NCI-H2196 treated with DMSO at 0.1 percent for 48 hours (cell line): ENCODE measurements around the gene EBP.

Experiments used
- DNase-seq: peaks from one replicate; lab custom pipeline; 2025; ENCODE audit not compliant: unreplicated experiment; lab: John Stamatoyannopoulos, UW

The EBP gene

DNA sequence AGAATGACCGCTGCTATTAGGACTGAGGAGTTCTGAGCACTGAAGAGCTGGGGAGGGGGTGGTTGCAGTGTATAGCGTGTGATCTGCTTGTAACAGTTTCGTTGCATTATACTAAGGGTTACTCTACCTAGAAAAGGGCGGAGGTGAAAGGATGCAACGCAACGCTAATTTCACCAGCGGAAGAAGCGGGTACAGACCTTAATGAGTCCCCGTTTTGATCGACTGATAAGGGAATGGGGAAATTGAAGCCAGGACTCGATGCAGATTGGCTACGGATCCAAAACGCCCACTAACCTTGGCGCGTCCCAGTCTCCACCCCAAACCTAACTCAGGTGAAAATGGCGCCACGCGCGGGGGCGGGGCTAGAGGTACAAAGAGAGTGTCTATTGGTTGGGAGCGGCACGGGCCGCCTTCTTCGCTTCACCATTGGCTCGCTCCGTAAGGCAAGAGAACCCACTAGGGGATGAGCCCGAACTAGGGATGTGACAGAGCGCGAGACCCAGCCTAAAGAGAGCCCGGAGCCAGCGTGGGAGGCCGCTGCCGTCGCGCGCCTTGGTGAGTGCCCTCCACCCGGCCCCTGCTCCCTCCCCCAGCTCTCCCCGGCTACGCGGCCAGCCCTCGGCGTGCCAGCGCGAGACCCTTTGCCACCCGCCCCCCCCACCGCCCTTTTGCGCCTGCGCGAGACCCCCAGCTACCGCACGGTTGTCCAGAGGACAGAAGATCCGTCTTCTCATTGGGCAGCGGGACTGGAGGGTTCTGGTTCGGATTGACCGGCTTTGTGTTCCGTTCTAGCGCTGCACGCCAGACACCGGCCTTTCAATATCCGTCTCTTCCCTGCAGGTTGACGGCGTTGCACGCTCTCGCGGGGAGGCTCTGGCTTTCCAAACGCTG lies at the start of gene EBP:
TSS of gene EBP (plus strand) at position 456 of the 891 bp plus-strand sequence. CDS start 1,964 bp downstream, outside the sequence.
- DNase-seq: peak; percentile 82

DNA sequence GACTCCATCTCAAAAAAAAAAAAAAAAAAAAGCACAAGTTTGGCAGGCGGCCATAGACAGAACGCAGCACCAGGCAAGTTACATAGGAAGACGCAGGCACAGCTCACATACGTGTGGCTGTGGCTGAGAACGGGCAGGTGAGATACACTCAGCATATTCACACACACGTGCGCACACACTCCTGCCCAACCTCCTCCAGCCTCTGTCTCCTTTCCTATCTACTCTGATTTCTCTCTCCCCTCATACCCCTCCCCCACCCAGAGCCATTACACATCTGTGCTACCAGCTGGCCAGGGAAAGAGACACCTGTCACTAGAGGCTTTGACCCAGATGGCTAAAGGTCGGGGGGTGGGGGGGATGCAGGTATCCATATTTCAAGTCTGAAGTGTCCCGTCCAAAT lies 49.4 kb upstream of the EBP start:
- DNase-seq: no peak

- no peak for DNase-seq
Observed at GRCh38 chrX:48472851-48473703, 48.5 kb upstream of the EBP start.

DNA sequence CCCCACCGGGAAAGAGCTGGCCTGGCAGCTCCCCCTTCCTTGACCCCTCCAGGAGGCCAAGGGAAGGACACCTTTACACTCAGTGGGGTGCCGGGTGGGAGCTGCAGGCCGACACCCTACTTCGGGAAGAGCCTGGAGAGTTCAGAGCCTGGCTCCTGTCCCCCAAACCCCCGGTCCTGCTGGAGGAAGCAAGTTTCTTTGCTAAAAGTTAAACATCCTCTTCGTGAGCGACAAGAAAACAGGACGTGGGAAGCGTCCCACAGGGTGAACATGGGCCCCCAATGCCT lies 48.0 kb upstream of the EBP start:
- DNase-seq: no peak

DNA sequence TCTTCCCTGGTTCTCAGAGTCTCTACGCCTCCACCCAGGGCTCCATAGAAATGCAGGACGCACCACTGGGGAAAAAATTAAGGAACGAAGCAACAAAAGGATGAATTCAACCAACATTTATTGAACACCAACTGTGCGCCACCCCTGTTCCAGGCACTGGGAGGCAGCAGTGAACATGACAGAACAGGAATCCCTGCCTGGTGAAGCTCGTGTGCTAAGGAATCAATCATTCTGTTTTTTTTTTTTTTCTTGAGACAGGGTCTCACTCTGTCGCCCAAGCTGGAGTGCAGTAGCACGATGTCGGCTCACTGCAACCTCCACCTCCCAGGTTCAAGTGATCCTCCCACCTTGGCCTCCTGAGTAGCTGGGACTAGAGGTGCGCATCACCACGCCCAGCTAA lies 47.5 kb upstream of the EBP start:
- no peak for DNase-seq

DNA sequence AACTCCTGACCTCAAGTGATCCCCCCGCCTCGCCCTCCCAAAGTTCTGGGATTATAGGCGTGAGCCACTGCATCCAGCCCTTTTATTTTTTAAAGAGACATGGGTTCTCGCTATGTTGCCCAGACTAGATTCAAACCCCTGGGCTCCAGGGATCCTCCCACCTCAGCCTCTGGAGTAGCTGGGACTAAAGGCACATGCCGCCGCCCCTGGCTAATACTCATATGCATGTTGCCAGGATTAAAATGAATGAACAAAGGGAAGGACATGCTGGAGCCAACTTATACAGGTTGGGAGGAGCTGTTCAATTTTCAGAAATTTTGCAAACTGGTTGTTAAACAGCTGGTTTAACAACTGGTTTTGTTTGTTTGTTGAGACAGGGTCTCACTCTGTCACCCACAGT lies 47.0 kb upstream of the EBP start:
- DNase-seq: no peak

DNA sequence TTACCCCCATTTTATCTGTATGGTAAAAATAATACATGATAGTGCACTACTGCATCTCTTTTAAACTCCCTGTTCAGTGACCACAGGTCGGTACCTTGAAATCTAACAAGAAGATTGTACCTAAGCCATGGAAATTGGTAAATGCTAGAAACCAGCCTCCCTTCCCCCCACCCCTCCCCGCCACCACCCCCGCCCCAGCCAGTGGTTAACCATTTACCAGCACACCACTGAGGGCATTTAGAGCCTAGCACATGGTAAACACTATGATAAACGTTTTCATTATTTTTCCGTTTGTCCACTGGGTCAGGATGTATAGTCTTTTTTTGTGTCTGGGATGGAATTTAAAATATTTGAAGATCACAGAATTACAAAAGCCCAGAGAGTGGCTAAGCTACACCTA lies 46.3 kb upstream of the EBP start:
- DNase-seq: no peak

- peak; percentile 67 for DNase-seq
Observed at GRCh38 chrX:48475774-48476577, 45.6 kb upstream of the EBP start, which contains the start of gene FTSJ1. TSS of gene FTSJ1 (plus strand) at chrX:48476199. CDS start at chrX:48478048, 1,849 bp downstream.

DNA sequence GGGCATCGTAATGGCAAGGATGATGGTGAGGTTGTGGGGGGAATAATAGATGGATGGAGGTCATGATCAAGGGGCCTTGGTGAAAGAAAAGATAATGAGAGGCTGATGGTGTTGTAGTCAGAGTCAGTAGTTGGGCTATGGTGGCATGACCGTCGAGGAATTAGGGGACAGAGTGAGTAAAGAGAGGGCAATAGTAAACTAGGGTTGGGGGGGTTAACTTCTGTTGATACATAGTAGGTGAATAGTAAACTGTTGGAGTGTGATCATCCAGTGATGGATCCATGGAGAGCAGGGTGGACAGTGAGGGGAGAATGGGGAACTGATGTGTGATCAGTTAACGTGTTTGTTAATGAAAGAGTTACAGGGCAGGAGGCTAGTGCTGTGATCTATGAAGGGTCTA lies 44.7 kb upstream of the EBP start:
- no peak for DNase-seq

DNA sequence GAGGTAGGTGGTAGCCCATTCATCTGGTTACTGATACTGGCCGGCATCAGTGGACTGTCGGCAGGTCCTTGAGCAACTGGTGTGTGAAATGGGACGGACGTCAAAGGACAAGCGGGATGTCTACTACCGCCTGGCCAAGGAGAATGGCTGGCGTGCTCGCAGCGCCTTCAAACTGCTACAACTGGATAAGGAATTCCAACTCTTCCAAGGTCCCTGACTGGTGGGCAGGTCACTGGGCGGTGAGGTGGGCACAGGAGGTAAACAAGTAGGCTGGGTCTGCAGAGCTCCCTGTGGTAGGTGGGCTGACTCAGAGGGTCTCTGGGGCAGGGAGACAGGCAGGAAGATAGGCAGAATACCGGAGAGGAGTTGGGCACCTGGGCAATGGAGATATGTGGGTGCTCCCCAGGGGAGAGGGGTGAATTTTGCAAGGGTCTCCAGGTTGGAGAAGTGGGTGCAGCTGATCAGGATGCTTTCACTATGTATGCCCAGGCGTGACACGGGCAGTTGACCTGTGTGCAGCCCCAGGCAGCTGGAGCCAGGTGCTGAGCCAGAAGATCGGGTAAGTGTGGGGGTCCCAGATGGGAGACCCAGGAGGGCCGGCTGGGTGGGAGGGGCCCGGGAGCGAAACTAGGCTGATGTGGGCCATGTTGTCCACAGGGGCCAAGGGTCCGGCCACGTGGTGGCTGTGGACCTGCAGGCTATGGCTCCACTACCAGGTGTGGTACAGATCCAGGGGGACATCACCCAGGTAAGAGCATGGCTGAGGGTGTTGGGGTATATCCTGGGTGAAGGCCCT lies 43.5 kb upstream of the EBP start:
- no peak for DNase-seq

GRCh38 chrX:48478806-48479205 lies 42.8 kb upstream of the EBP start:
- DNase-seq: no peak

GRCh38 chrX:48480142-48480541 lies 41.5 kb upstream of the EBP start:
- no peak for DNase-seq

DNA sequence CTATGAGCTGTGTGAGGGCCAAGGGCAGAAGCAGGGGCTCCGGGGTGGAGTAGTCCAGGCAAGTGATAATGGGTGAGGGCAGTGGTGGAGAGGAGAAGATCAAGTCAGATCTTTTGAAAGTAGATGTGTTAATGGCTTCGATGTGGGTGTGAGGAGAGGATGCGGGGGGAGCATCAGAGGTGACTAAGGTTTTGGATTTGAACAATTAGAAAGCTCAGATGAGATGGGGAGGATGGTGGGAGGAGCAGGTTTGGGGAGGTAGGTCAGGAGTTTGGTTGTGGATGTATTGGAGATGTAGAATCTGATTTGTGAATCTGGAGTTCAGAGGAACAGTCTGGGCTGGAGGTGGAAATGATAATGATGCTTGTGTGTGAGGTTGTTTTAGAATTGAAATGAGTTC lies 41.0 kb upstream of the EBP start:
- no peak for DNase-seq

DNA sequence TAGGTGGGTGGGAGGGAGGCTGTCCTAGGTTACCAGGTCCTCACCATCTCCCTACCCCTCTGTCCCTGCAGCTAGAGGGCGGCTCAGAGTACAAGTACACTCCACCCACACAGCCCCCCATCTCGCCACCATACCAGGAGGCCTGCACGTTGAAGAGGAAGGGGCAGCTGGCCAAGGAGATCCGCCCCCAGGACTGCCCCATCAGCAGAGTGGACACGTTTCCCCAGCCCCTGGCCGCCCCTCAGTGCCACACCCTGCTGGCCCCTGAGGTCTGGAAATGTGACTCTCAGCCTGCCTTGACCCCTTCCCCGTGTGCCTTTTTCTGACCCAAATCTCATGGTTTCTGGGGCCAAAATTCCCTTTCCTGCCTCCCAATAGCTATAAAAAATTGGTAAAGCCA lies 39.1 kb upstream of the EBP start:
- no peak for DNase-seq

DNA sequence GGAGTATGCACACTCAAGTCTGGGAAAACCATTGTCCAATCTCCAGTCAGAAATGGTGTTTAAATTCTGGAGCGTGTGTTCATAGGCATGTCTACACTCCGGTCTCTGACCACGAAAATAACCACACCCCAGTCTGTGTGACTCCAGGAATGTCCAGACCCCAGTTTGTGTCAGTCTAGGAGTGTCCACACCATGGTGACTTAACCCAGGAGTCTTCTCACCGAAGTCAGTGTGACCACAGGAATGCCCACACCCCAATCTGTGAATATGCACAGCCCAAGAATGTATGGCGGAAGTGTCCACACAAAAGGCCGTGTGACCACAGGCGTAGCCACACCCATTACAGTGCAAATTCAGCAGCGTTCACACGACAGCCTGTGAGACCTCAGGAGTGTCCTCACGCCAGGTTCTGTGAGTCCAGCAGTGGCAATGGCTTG lies 34.2 kb upstream of the EBP start:
- DNase-seq: no peak

- DNase-seq: no peak
Observed at GRCh38 chrX:48488034-48488433, 33.6 kb upstream of the EBP start.

DNA sequence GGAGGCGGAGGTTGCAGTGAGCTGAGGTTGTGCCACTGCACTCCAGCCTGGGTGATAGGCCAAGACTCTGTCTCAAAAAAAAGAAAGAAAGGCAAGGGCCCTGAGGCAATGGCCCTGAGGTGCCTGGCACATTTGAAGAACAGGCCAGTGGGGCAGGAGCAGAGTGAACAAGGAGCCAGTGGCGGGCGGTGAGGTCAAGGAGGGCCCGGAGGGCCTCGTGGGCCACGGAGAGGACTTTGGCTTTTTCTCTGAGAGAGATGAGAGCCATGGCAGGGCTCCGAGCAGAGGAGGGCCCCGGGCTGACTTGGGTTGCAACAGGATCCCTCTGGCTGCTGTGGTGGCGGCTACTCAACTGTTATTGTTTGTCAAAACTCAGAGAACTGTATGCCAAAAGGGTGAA lies 32.3 kb upstream of the EBP start:
- DNase-seq: no peak

DNA sequence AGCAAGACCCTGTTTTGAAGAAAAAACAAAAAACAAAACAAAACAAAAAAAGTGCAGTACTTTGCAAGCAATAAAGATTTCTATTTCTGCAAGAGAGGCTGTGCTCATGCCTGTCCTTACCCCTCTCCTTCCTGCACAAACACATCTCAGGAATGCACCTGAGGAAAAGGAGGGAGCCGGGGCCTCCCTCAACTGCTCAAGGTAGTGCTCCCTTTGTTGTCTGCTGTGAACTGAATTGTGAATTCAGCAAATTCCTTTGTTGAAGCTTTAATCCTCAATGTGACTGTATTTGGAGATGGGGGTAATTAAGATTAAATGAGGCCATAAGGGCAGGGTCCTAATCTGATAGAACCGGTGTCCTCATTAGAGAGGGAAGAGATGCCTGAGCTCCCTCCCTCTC lies 31.7 kb upstream of the EBP start:
- DNase-seq: no peak

- DNase-seq: no peak
Observed at GRCh38 chrX:48490661-48491060, 30.9 kb upstream of the EBP start.

DNA sequence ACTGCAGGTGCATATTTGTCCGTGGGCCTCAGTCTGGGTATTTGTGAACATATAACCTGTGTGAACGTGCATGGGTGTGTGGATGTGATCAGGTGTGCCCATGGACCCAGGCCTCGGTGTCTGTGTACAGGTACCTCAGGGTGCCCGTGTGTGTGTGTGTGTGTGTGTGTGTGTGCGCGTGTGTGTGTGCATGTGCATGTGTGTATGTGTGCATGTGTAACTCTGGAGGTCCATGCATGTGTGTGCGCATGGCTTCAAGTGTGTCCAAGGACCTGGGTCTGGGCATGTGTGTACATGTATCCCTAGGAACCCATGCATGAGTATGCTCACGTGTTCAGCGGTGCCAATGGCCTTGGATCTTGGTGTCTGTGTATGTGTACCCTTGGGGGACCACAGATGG lies 29.8 kb upstream of the EBP start:
- DNase-seq: no peak
